H1 (cell line): ENCODE data around the gene F10.

ENCODE experiments used
- BACH1 ChIP-seq: IDR thresholded peaks from 2 replicates; pipeline ENCODE4 v1.6.1; 2012; ENCODE audit warnings: low read length, improper control_type of control experiment
- CREB1 ChIP-seq: IDR thresholded peaks from 2 replicates; pipeline ENCODE4 v1.6.1; 2012; ENCODE audit warnings: inconsistent platforms
- CTCF ChIP-seq, 3 experiments: IDR thresholded peaks; 1 replicate in 2 of 3; 2 replicates in 1 of 3; pipeline versions ENCODE4 v1.5.1 to v1.6.1; 2011; ENCODE audit warnings: low read length in 3 of 3, mild to moderate bottlenecking in 3 of 3, inconsistent platforms in 2 of 3, low read depth in 1 of 3, moderate library complexity in 1 of 3; ENCODE audit not compliant: insufficient read depth in 1 of 3; ENCODE audit errors: control extremely low read depth in 1 of 3
- EGR1 ChIP-seq: IDR thresholded peaks from 2 replicates; pipeline ENCODE4 v1.6.1; 2011; ENCODE audit warnings: low read depth, low read length, borderline replicate concordance
- EZH2 ChIP-seq: fragments of 200-600 bp; sonication (generic); IDR thresholded peaks from 2 replicates; pipeline ENCODE4 v1.7.1; 2012; ENCODE audit warnings: low read depth, mild to moderate bottlenecking, moderate library complexity, low read length, inconsistent platforms; ENCODE audit not compliant: severe bottlenecking
- ZNF274 ChIP-seq: IDR thresholded peaks from 2 replicates; pipeline ENCODE4 v1.7.0; 2012; ENCODE audit warnings: low read length, borderline replicate concordance; ENCODE audit errors: extremely low read depth

GRCh38 chr13:113121183-113121927 is 1.2 kb upstream of the F10 start:
- TF ChIP-seq BACH1: no peak
- TF ChIP-seq ZNF274: no peak
- no peak for TF ChIP-seq CREB1
- no peak for TF ChIP-seq EGR1
- TF ChIP-seq CTCF (IDR thresholded peaks at IDR 0.05; ENCODE audit: control extremely low read depth in 1 of 3, insufficient read depth in 1 of 3, low read depth in 1 of 3, low read length in 3 of 3): no peak
- TF ChIP-seq EZH2: no peak
